NCI-H128 (cell line): Measurements from ENCODE around the gene KCNH1.

Source experiments
- DNase-seq: peaks from one replicate; lab custom pipeline; 2025; ENCODE audit not compliant: unreplicated experiment; lab: John Stamatoyannopoulos, UW

Gene KCNH1

GRCh38 chr1:210920716-210921694 lies 212.9 kb downstream of the KCNH1 start:
- no peak for DNase-seq

- no peak for DNase-seq
Observed at GRCh38 chr1:210920258-210920657, 213.7 kb downstream of the KCNH1 start.

GRCh38 chr1:210918893-210919292 lies 215.1 kb downstream of the KCNH1 start:
- DNase-seq: no peak

- DNase-seq: no peak
Observed at GRCh38 chr1:210917560-210918169, 216.3 kb downstream of the KCNH1 start.

GRCh38 chr1:210916548-210916947 lies 217.4 kb downstream of the KCNH1 start:
- no peak for DNase-seq

GRCh38 chr1:210915890-210916507 lies 217.9 kb downstream of the KCNH1 start:
- DNase-seq: no peak

GRCh38 chr1:210912752-210913151 lies 221.2 kb downstream of the KCNH1 start:
- DNase-seq: no peak

GRCh38 chr1:210910020-210910575 lies 223.8 kb downstream of the KCNH1 start:
- DNase-seq: no peak

- no peak for DNase-seq
Observed at GRCh38 chr1:210908791-210909190, 225.2 kb downstream of the KCNH1 start.

- no peak for DNase-seq
Observed at GRCh38 chr1:210908257-210908656, 225.7 kb downstream of the KCNH1 start.

- DNase-seq: no peak
Observed at GRCh38 chr1:210907251-210907805, 226.6 kb downstream of the KCNH1 start.

- DNase-seq: no peak
Observed at GRCh38 chr1:210905944-210906453, 227.9 kb downstream of the KCNH1 start.

- no peak for DNase-seq
Observed at GRCh38 chr1:210905365-210905904, 228.5 kb downstream of the KCNH1 start.

GRCh38 chr1:210901981-210902770 lies 231.8 kb downstream of the KCNH1 start:
- no peak for DNase-seq

GRCh38 chr1:210900820-210901219 lies 233.1 kb downstream of the KCNH1 start:
- DNase-seq: no peak

GRCh38 chr1:210900079-210900478 lies 233.9 kb downstream of the KCNH1 start:
- no peak for DNase-seq

- DNase-seq: no peak
Observed at GRCh38 chr1:210899676-210900075, 234.3 kb downstream of the KCNH1 start.

GRCh38 chr1:210898473-210898872 lies 235.5 kb downstream of the KCNH1 start:
- no peak for DNase-seq

GRCh38 chr1:210883821-210884220 lies 250.1 kb downstream of the KCNH1 start:
- DNase-seq: no peak
